Breast epithelium (tissue), 3 donors: ENCODE data around the gene GALNT9.

Experiments
- CTCF ChIP-seq, 3 donors: fragments of 450-650 bp; IDR thresholded peaks; one replicate each; pipeline ENCODE4 v1.5.1; 2016 to 2017; ENCODE audit warnings: antibody characterized with exemption in 3 of 3, mild to moderate bottlenecking in 3 of 3, moderate library complexity in 3 of 3
- POLR2A ChIP-seq: fragments of 450-650 bp; IDR thresholded peaks from one replicate; pipeline ENCODE4 v1.6.1; 2016; ENCODE audit warnings: antibody characterized with exemption, mild to moderate bottlenecking, moderate library complexity

GRCh38 chr12:132310181-132311040, 19.0 kb downstream of the GALNT9 start:
- TF ChIP-seq CTCF (IDR thresholded peaks at IDR 0.05) = no peak
- no peak for TF ChIP-seq POLR2A
